Measurements from ENCODE around the gene S100A11. TPM values are rescaled to one million over a fixed set of nuclear protein-coding genes. Genes with fewer than 3 reads are reported as not detected.

The S100A11 gene
- total RNA-seq, 2 donors from 2014 or later = 113 to 239 TPM

GRCh38 chr1:152029929-152030211, 6.9 kb downstream of the S100A11 start:
- ATAC-seq (no peak), DNase-seq (ENCODE audit: low spot score) (no peak)
- Mint-ChIP-seq H3K9me3 (no peaks in the 10 kb centered on the region), H3K4me3 (no peak overlapping the region), H3K36me3 (peaks cover 33% of the 10 kb centered on the region), H3K27me3 (no peaks in the 10 kb centered on the region), H3K4me1 (ENCODE audit: low read depth in 2 of 2) (peaks cover 33 to 39% of the 10 kb centered on the region in 2 donors), H3K27ac (peak overlapping the region in 1 of 2 donors; percentile 57)

DNA sequence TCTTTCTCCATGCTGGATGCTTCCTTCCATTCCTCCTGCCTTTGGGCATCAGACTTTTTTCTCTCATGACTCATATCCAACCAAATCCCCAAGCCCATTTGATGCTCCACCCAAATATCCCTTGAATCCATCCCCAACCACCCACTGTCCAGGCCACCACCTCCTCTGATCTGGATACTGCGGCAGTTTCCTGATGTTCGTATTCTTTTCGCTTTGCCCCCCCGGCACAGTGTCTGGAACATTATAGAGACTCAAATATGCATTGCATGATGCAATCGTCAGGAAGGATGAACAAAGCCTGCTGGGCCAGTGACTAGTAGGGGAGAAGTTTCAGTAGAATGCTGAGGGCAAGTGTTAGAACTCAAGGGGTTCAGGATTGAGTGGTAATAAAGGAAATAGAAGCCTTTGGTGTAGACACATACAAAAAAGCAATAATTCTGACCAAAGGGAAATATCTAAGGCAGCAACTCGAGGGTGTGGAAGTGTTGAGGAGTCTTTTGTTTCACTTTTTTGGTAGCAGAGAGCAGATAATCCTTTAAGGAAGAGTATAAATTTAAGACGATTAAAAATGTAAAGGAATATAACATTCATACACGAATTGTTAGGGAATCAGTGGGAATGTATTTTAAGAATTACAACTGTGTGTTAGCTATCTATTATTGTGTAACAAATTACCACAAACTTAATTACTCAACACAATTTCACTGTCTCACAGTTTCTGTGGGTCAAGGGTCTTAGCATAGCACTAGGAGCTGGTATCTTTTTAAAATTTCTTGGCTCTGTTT, 7.5 kb downstream of the S100A11 start:
- no peaks in the 10 kb centered on the region for H3K27me3 Mint-ChIP-seq
- H3K4me1 Mint-ChIP-seq (ENCODE audit: low read depth in 2 of 2) = peaks cover 30 to 34% of the 10 kb centered on the region in 2 donors
- peaks cover 33% of the 10 kb centered on the region for H3K36me3 Mint-ChIP-seq
- DNase-seq (ENCODE audit: low spot score) (no peak), ATAC-seq (peak in 1 of 2 donors; percentile 60)
- peak overlapping the region; percentile 57 to 73 for H3K27ac Mint-ChIP-seq
- peak overlapping the region; percentile 55 for H3K4me3 Mint-ChIP-seq
- H3K9me3 Mint-ChIP-seq = no peaks in the 10 kb centered on the region

DNA sequence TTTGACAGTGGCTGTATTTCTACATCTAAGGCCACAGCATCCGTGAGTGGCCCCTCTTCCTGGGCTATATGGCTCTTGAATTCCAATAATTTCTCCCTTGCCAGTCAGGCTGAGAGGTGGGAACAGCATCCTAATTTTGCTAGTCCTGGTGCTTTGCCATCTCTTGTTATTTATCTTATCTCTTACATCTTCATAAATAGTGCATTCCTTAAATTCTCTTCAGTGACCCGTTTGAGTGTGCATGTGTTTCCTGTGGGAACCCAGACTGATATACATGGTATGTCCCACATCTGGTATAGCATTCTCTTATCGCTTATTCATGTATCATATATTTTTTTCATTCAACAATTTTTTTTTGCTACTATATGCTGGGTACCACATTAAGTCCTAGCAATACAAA, 9.9 kb downstream of the S100A11 start:
- H3K36me3 Mint-ChIP-seq = peaks cover 18% of the 10 kb centered on the region
- no peak overlapping the region for H3K27ac Mint-ChIP-seq
- peaks cover 18 to 19% of the 10 kb centered on the region in 2 donors for H3K4me1 Mint-ChIP-seq (ENCODE audit: low read depth in 2 of 2)
- H3K4me3 Mint-ChIP-seq = no peak overlapping the region
- DNase-seq (ENCODE audit: low spot score) (no peak), ATAC-seq (no peak)
- H3K9me3 Mint-ChIP-seq = no peaks in the 10 kb centered on the region
- H3K27me3 Mint-ChIP-seq = peaks cover 0 to 3% of the 10 kb centered on the region in 2 donors

DNA sequence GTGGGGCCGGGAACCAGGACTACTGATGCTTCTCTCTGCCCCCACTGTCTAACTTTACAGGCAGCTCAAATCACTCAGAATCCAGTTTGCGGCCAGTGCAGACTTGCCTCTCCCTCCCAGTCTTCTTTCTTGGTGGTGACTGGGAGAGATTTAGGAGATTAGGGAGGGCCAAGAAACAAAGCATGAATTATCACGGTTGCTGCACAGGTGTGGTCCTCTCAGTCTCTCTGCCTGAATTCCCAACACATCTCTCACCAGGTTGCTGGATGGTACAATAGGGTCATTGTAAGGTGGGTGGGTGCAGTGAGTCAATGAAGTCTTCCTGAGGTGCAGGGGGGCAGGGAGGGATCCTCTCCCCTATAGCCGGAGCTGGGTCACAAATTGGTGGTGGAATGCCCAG, 12.6 kb downstream of the S100A11 start:
- peaks cover 0 to 3% of the 10 kb centered on the region in 2 donors for H3K27me3 Mint-ChIP-seq
- ATAC-seq = no peak

DNA sequence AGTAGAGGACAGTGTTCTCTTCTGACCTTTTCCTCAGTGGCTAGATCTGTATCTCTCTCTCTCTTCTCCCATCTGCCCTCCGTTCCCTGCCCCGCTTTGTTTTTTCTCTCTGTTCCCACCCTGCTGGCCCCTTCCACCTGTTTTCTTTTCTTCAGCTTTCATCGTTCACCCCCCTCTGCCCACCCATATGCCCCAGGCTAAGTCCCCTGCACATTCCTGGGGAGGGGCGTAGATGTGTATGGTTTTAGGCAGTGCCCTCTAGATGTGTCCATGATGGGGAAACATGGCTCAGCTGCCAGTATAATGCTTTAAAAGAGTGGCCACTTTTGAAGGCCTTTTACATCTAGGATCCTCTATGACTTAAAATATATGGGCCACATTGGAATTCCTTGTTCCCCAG, 13.6 kb downstream of the S100A11 start:
- Mint-ChIP-seq H3K36me3 (no peaks in the 10 kb centered on the region), H3K27me3 (peaks cover 0 to 3% of the 10 kb centered on the region in 2 donors), H3K27ac (no peak overlapping the region), H3K9me3 (no peaks in the 10 kb centered on the region), H3K4me3 (no peak overlapping the region), H3K4me1 (ENCODE audit: low read depth in 2 of 2) (peaks cover 0 to 2% of the 10 kb centered on the region in 2 donors)
- no peak for DNase-seq (ENCODE audit: low spot score)
- no peak for ATAC-seq

More for the DNA sequence above, 12.6 kb downstream of the S100A11 start:
- no peak for DNase-seq (ENCODE audit: low spot score)
- H3K27ac Mint-ChIP-seq = no peak overlapping the region
- no peak overlapping the region for H3K4me3 Mint-ChIP-seq
- peaks cover 2% of the 10 kb centered on the region for H3K36me3 Mint-ChIP-seq
- no peaks in the 10 kb centered on the region for H3K9me3 Mint-ChIP-seq
- peaks cover 9% of the 10 kb centered on the region in 2 donors for H3K4me1 Mint-ChIP-seq (ENCODE audit: low read depth in 2 of 2)

DNA sequence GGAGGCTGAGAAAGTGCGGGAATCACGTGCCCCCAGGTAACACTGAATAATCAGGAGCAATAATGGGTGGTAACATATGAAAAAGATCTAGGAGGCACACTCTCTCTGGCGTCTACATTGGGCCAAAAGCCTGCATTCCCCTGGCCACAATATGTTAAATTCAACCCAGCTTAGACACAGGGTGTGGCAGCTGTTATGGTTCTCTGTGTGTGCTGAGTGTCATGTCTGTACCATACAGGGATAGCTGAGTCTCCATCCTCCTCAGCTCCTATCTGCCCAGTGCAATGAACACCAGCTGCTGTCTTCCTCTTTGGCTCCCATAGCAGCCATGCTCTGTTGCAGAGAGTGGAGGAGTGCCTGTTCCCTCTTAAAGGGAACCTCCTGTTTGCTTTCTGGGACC, 14.3 kb downstream of the S100A11 start:
- ATAC-seq (no peak), DNase-seq (ENCODE audit: low spot score) (no peak)
- H3K27ac Mint-ChIP-seq = no peak overlapping the region
- peaks cover 0 to 1% of the 10 kb centered on the region in 2 donors for H3K4me1 Mint-ChIP-seq (ENCODE audit: low read depth in 2 of 2)
- peaks cover 0 to 5% of the 10 kb centered on the region in 2 donors for H3K27me3 Mint-ChIP-seq
- no peak overlapping the region for H3K4me3 Mint-ChIP-seq
- no peaks in the 10 kb centered on the region for H3K36me3 Mint-ChIP-seq
- no peaks in the 10 kb centered on the region for H3K9me3 Mint-ChIP-seq

GRCh38 chr1:152021569-152021968, 15.2 kb downstream of the S100A11 start:
- no peak for DNase-seq (ENCODE audit: low spot score)
- H3K4me3 Mint-ChIP-seq = no peak overlapping the region
- no peaks in the 10 kb centered on the region for H3K9me3 Mint-ChIP-seq
- H3K4me1 Mint-ChIP-seq (ENCODE audit: low read depth in 2 of 2) = no peaks in the 10 kb centered on the region
- no peak for ATAC-seq
- no peaks in the 10 kb centered on the region for H3K36me3 Mint-ChIP-seq
- peaks cover 0 to 6% of the 10 kb centered on the region in 2 donors for H3K27me3 Mint-ChIP-seq
- H3K27ac Mint-ChIP-seq = no peak overlapping the region

- Mint-ChIP-seq H3K4me3 (no peak overlapping the region), H3K27ac (no peak overlapping the region), H3K4me1 (ENCODE audit: low read depth in 2 of 2) (no peaks in the 10 kb centered on the region), H3K36me3 (no peaks in the 10 kb centered on the region), H3K9me3 (no peaks in the 10 kb centered on the region), H3K27me3 (peaks cover 0 to 7% of the 10 kb centered on the region in 2 donors)
- no peak for DNase-seq (ENCODE audit: low spot score)
- ATAC-seq = no peak
These were observed 16.0 kb downstream of the S100A11 start for GRCh38 chr1:152020849-152021248.

DNA sequence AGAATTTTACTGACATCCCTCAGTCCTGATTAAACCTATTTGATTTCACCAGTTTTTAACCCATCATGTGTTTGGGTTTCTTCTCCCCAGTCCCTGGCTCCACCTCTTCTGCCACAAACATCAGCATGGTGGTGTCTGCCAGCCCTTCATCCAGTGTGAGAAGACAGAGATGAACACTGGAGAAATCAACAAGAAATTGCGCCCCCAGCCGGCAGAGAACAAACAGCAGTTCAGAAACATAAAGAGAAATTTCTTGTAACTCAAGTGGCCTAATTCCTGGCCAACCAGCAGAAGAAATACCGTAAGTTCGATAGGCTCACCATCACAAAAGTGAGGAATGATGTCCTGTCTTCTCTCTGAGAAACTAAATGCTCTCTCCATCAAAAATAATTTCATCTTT, 18.3 kb downstream of the S100A11 start:
- no peaks in the 10 kb centered on the region for H3K9me3 Mint-ChIP-seq
- no peak overlapping the region for H3K27ac Mint-ChIP-seq
- no peak for ATAC-seq
- DNase-seq (ENCODE audit: low spot score) = no peak
- no peak overlapping the region for H3K4me3 Mint-ChIP-seq
- H3K36me3 Mint-ChIP-seq = no peaks in the 10 kb centered on the region
- peaks cover 6 to 10% of the 10 kb centered on the region in 2 donors for H3K27me3 Mint-ChIP-seq
- peaks cover 2 to 5% of the 10 kb centered on the region in 2 donors for H3K4me1 Mint-ChIP-seq (ENCODE audit: low read depth in 2 of 2)

GRCh38 chr1:152015766-152016165, 21.0 kb downstream of the S100A11 start:
- no peak overlapping the region for H3K27ac Mint-ChIP-seq
- ATAC-seq (no peak), DNase-seq (ENCODE audit: low spot score) (no peak)
- no peaks in the 10 kb centered on the region for H3K9me3 Mint-ChIP-seq
- peaks cover 6 to 10% of the 10 kb centered on the region in 2 donors for H3K27me3 Mint-ChIP-seq
- no peak overlapping the region for H3K4me3 Mint-ChIP-seq
- H3K36me3 Mint-ChIP-seq = no peaks in the 10 kb centered on the region
- H3K4me1 Mint-ChIP-seq (ENCODE audit: low read depth in 2 of 2) = peaks cover 2 to 5% of the 10 kb centered on the region in 2 donors

DNA sequence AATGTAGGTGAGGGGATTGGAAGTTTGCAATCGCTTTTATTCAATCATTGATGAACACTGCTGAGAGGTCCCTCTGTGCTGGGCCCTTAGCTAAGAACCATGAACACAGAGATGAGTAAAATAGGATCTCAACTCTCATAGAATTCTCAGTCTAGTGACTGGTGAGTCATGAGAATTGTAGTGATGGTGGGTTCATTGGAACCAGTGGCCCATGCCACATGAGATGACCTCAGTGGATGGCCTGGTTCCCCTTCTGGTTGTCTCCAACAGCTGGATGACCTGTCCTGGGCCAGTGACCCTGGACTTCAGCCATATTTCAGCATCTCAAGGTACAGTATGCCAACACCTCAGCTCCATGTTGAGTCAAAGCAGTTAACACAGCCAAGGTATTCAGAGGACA, 21.9 kb downstream of the S100A11 start:
- Mint-ChIP-seq H3K27me3 (peaks cover 6 to 10% of the 10 kb centered on the region in 2 donors), H3K36me3 (no peaks in the 10 kb centered on the region), H3K9me3 (no peaks in the 10 kb centered on the region), H3K27ac (no peak overlapping the region), H3K4me1 (ENCODE audit: low read depth in 2 of 2) (peaks cover 2 to 5% of the 10 kb centered on the region in 2 donors), H3K4me3 (no peak overlapping the region)
- DNase-seq (ENCODE audit: low spot score) (no peak), ATAC-seq (no peak)

DNA sequence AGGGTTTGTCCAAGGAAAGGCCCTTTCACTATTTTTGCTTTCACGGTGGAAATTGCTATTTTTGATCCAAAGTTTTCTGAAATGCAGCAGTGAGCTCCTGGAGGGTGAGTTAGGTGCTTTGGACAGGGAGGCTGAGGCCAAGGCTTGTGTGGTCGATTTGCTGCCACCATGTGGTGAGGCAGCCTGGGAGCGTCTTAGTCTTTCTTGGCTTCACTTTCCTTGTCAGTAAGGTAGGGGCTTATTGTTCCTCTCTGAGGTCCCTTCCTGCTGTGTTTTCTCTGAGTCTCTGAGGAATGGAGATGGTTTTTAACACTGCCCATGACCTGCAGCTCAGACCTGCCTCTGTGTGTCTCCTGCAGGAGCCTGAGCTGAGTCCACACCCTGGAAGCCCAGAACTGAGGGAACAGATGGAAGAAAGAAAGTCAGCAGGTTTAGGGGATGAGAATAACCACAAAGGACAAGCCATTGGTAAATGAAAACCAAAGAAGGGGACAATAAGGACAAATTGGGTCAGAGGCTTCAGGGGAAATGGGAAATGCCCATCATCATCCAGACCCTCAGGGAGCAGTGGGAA, 23.1 kb downstream of the S100A11 start:
- H3K9me3 Mint-ChIP-seq = no peaks in the 10 kb centered on the region
- H3K27ac Mint-ChIP-seq = no peak overlapping the region
- DNase-seq (ENCODE audit: low spot score) (peak; percentile 69), ATAC-seq (no peak)
- H3K4me3 Mint-ChIP-seq = no peak overlapping the region
- no peaks in the 10 kb centered on the region for H3K36me3 Mint-ChIP-seq
- peaks cover 8 to 16% of the 10 kb centered on the region in 2 donors for H3K27me3 Mint-ChIP-seq
- peaks cover 2 to 5% of the 10 kb centered on the region in 2 donors for H3K4me1 Mint-ChIP-seq (ENCODE audit: low read depth in 2 of 2)

- H3K4me1 Mint-ChIP-seq (ENCODE audit: low read depth in 2 of 2) = peaks cover 5 to 6% of the 10 kb centered on the region in 2 donors
- no peak overlapping the region for H3K4me3 Mint-ChIP-seq
- DNase-seq (ENCODE audit: low spot score) = no peak
- ATAC-seq = no peak
- no peaks in the 10 kb centered on the region for H3K36me3 Mint-ChIP-seq
- H3K27me3 Mint-ChIP-seq = peaks cover 19% of the 10 kb centered on the region in 2 donors
- H3K27ac Mint-ChIP-seq = no peak overlapping the region
- H3K9me3 Mint-ChIP-seq = no peaks in the 10 kb centered on the region
These were observed 27.1 kb downstream of the S100A11 start for GRCh38 chr1:152009691-152010090.

DNA sequence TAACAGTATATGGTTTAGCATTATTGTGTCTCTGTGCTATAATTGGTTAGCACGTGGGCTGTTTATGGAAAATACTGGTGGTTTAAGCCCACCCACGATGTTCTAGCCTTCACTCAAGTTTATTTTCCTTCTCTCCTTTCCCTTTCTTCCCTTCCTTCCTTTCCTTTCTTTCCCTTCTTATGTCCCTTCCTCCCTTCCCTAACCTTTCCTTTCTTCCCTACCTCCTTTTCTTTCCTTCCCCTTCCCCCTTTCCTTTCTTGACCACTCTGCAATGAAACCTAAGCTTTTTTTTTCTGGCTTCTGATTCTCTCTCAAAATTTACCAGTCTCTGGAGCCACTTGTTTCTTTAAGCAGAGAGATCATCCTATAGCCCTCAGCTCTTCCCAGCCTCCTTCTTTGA, 29.8 kb downstream of the S100A11 start:
- no peak for ATAC-seq
- Mint-ChIP-seq H3K9me3 (no peaks in the 10 kb centered on the region), H3K27me3 (peaks cover 21 to 31% of the 10 kb centered on the region in 2 donors), H3K27ac (peak overlapping the region in 1 of 2 donors; percentile 50), H3K4me3 (no peak overlapping the region), H3K4me1 (ENCODE audit: low read depth in 2 of 2) (peaks cover 4 to 8% of the 10 kb centered on the region in 2 donors), H3K36me3 (no peaks in the 10 kb centered on the region)
- DNase-seq (ENCODE audit: low spot score) = no peak

All from natural killer cell treated with Interleukin-12 subunit alpha and Interleukin-12 subunit beta and Interleukin-15 and Interleukin-18, amount 100 ng/mL, for 72 hours (primary cell).